HepG2 (cell line): ENCODE data around the gene GRIFIN.

Source experiments
- CSRNP2 ChIP-seq: sonication (generic); formaldehyde crosslinking; conservative IDR thresholded peaks from 2 replicates; pipeline ENCODE4 v1.8.0; 2022; ENCODE audit warnings: low read depth, missing genetic modification reagents
- CTCF ChIP-seq: sonication (generic); formaldehyde crosslinking; IDR thresholded peaks from 2 replicates; pipeline ENCODE4 v1.5.0; 2020; ENCODE audit warnings: mild to moderate bottlenecking, missing genetic modification reagents, moderate library complexity
- RAD21 ChIP-seq: fragments of 450-650 bp; formaldehyde crosslinking; IDR thresholded peaks from 2 replicates; pipeline ENCODE4 v1.5.0; 2020; ENCODE audit warnings: mild to moderate bottlenecking
- ZFP91 ChIP-seq: sonication (generic); formaldehyde crosslinking; IDR thresholded peaks from 2 replicates; pipeline ENCODE4 v1.9.0; 2022; ENCODE audit warnings: missing genetic modification reagents, mild to moderate bottlenecking, borderline replicate concordance
- ZNF3 ChIP-seq: IDR thresholded peaks from 2 replicates; pipeline ENCODE4 v1.7.0; 2017; ENCODE audit warnings: inconsistent platforms

GRCh38 chr7:2492038-2492437 is 15.8 kb upstream of the GRIFIN start:
- TF ChIP-seq ZFP91 (CRISPR knock-in tag) (no peak), RAD21 (CRISPR knock-in tag) (no peak), ZNF3 (CRISPR knock-in tag) (no peak), CSRNP2 (CRISPR knock-in tag) (no peak), CTCF (CRISPR knock-in tag) (no peak)
